CD1c-positive myeloid dendritic cell (primary cell): ENCODE data around the gene FAM25G.

Source experiments
- DNase-seq: peaks from one replicate; pipeline ENCODE4 v3.0.0-alpha.2; 2016; ENCODE audit errors: extremely low spot score

The FAM25G gene

GRCh38 chr10:47449102-47449978, 42.2 kb downstream of the FAM25G start:
- peak; percentile 51 for DNase-seq

GRCh38 chr10:47447705-47448104, 43.8 kb downstream of the FAM25G start:
- no peak for DNase-seq

GRCh38 chr10:47447209-47447608, 44.3 kb downstream of the FAM25G start:
- DNase-seq: no peak

GRCh38 chr10:47445720-47446119, 45.8 kb downstream of the FAM25G start:
- no peak for DNase-seq

- no peak for DNase-seq
Measured at GRCh38 chr10:47444047-47444446, 47.5 kb downstream of the FAM25G start.

GRCh38 chr10:47443145-47443544, 48.4 kb downstream of the FAM25G start:
- no peak for DNase-seq

- no peak for DNase-seq
Measured at GRCh38 chr10:47442351-47442750, 49.1 kb downstream of the FAM25G start.

- no peak for DNase-seq
Measured at GRCh38 chr10:47441938-47442337, 49.6 kb downstream of the FAM25G start.

- DNase-seq: no peak
Measured at GRCh38 chr10:47440207-47440606, 51.3 kb downstream of the FAM25G start.

- DNase-seq: no peak
Measured at GRCh38 chr10:47438857-47439474, 52.5 kb downstream of the FAM25G start.
